Measurements from ENCODE around the gene BZW2. TPM values are rescaled to one million over a fixed set of nuclear protein-coding genes. Genes with fewer than 3 reads are reported as not detected.

The BZW2 gene
- total RNA-seq, 1 donor from 2014 or later, result 84.9 TPM

GRCh38 chr7:16615228-16615627 is 30.8 kb upstream of the BZW2 start:
- Histone ChIP-seq H3K9me3 (ENCODE audit: insufficient read depth, low read depth, low read length) (no peaks in the 10 kb centered on the region), H3K4me1 (ENCODE audit: insufficient read depth, low read length) (no peaks in the 10 kb centered on the region), H3K27me3 (ENCODE audit: insufficient read depth, low read length) (no peaks in the 10 kb centered on the region), H3K4me3 (ENCODE audit: insufficient read depth, low read depth, low read length) (no peak overlapping the region), H3K27ac (ENCODE audit: low read depth, low read length) (no peak overlapping the region), H4K20me1 (ENCODE audit: insufficient read depth, low read length) (no peaks in the 10 kb centered on the region), H3K9ac (ENCODE audit: low read length) (no peak overlapping the region), H3K79me2 (ENCODE audit: insufficient read depth, low read length) (no peaks in the 10 kb centered on the region), H3K4me2 (ENCODE audit: low read length) (no peak overlapping the region), H3K36me3 (ENCODE audit: insufficient read depth, low read length) (no peaks in the 10 kb centered on the region), H2AFZ (ENCODE audit: low read depth, low read length) (no peak overlapping the region)
- TF ChIP-seq CTCF (IDR thresholded peaks at IDR 0.05; ENCODE audit: insufficient read depth, low read depth, low read length), result no peak
- no peak for TF ChIP-seq EZH2 (IDR thresholded peaks at IDR 0.05; ENCODE audit: insufficient read depth, low read length)
- Mint-ChIP-seq H3K4me3 (ENCODE audit: unreplicated experiment) (no peak overlapping the region), H3K27ac (ENCODE audit: unreplicated experiment) (no peak overlapping the region), H3K27me3 (ENCODE audit: low read depth, unreplicated experiment) (no peaks in the 10 kb centered on the region), H3K4me1 (ENCODE audit: low read depth, unreplicated experiment) (peaks cover 8% of the 10 kb centered on the region), H3K9me3 (ENCODE audit: unreplicated experiment) (no peaks in the 10 kb centered on the region), H3K36me3 (ENCODE audit: low read depth, unreplicated experiment) (peaks cover 16% of the 10 kb centered on the region)
- no peak for FAIRE-seq
- no peak for DNase-seq (ENCODE audit: low read depth)

GRCh38 chr7:16616122-16616521 is 29.9 kb upstream of the BZW2 start:
- Histone ChIP-seq H4K20me1 (ENCODE audit: insufficient read depth, low read length) (no peaks in the 10 kb centered on the region), H3K4me2 (ENCODE audit: low read length) (no peak overlapping the region), H3K9me3 (ENCODE audit: insufficient read depth, low read depth, low read length) (no peaks in the 10 kb centered on the region), H3K9ac (ENCODE audit: low read length) (no peak overlapping the region), H3K4me3 (ENCODE audit: insufficient read depth, low read depth, low read length) (no peak overlapping the region), H3K27me3 (ENCODE audit: insufficient read depth, low read length) (no peaks in the 10 kb centered on the region), H3K27ac (ENCODE audit: low read depth, low read length) (no peak overlapping the region), H2AFZ (ENCODE audit: low read depth, low read length) (no peak overlapping the region), H3K36me3 (ENCODE audit: insufficient read depth, low read length) (no peaks in the 10 kb centered on the region), H3K79me2 (ENCODE audit: insufficient read depth, low read length) (no peaks in the 10 kb centered on the region), H3K4me1 (ENCODE audit: insufficient read depth, low read length) (no peaks in the 10 kb centered on the region)
- FAIRE-seq, result no peak
- Mint-ChIP-seq H3K9me3 (ENCODE audit: unreplicated experiment) (no peaks in the 10 kb centered on the region), H3K27me3 (ENCODE audit: low read depth, unreplicated experiment) (no peaks in the 10 kb centered on the region), H3K36me3 (ENCODE audit: low read depth, unreplicated experiment) (peaks cover 16% of the 10 kb centered on the region), H3K4me3 (ENCODE audit: unreplicated experiment) (no peak overlapping the region), H3K27ac (ENCODE audit: unreplicated experiment) (no peak overlapping the region), H3K4me1 (ENCODE audit: low read depth, unreplicated experiment) (peaks cover 11% of the 10 kb centered on the region)
- TF ChIP-seq EZH2 (IDR thresholded peaks at IDR 0.05; ENCODE audit: insufficient read depth, low read length) (no peak), CTCF (IDR thresholded peaks at IDR 0.05; ENCODE audit: insufficient read depth, low read depth, low read length) (no peak)
- no peak for DNase-seq (ENCODE audit: low read depth)

GRCh38 chr7:16616542-16616941 is 29.4 kb upstream of the BZW2 start:
- Histone ChIP-seq H2AFZ (ENCODE audit: low read depth, low read length) (no peak overlapping the region), H3K36me3 (ENCODE audit: insufficient read depth, low read length) (no peaks in the 10 kb centered on the region), H3K4me3 (ENCODE audit: insufficient read depth, low read depth, low read length) (no peak overlapping the region), H3K4me1 (ENCODE audit: insufficient read depth, low read length) (no peaks in the 10 kb centered on the region), H3K4me2 (ENCODE audit: low read length) (no peak overlapping the region), H3K79me2 (ENCODE audit: insufficient read depth, low read length) (no peaks in the 10 kb centered on the region), H4K20me1 (ENCODE audit: insufficient read depth, low read length) (no peaks in the 10 kb centered on the region), H3K9ac (ENCODE audit: low read length) (no peak overlapping the region), H3K27ac (ENCODE audit: low read depth, low read length) (no peak overlapping the region), H3K9me3 (ENCODE audit: insufficient read depth, low read depth, low read length) (no peaks in the 10 kb centered on the region), H3K27me3 (ENCODE audit: insufficient read depth, low read length) (no peaks in the 10 kb centered on the region)
- H3K36me3 Mint-ChIP-seq (ENCODE audit: low read depth, unreplicated experiment), result peaks cover 19% of the 10 kb centered on the region
- no peak overlapping the region for H3K4me3 Mint-ChIP-seq (ENCODE audit: unreplicated experiment)
- H3K9me3 Mint-ChIP-seq (ENCODE audit: unreplicated experiment), result no peaks in the 10 kb centered on the region
- DNase-seq (ENCODE audit: low read depth) (no peak), FAIRE-seq (no peak)
- TF ChIP-seq EZH2 (IDR thresholded peaks at IDR 0.05; ENCODE audit: insufficient read depth, low read length) (no peak), CTCF (IDR thresholded peaks at IDR 0.05; ENCODE audit: insufficient read depth, low read depth, low read length) (no peak)
- peaks cover 11% of the 10 kb centered on the region for H3K4me1 Mint-ChIP-seq (ENCODE audit: low read depth, unreplicated experiment)
- H3K27ac Mint-ChIP-seq (ENCODE audit: unreplicated experiment), result no peak overlapping the region
- H3K27me3 Mint-ChIP-seq (ENCODE audit: low read depth, unreplicated experiment), result no peaks in the 10 kb centered on the region
